Nephron progenitor cell (in vitro differentiated cells): ENCODE results near the gene TEX47.
A peak's percentile ranks its signal among the peaks of the same experiment; 100 is the strongest.

Source experiments
- DNase-seq: peaks from one replicate; pipeline ENCODE4 v3.0.0; 2021
- H3K27ac Mint-ChIP-seq: 2 replicates; pipeline ENCODE4 v1.8.0; 2021; ENCODE audit warnings: mild to moderate bottlenecking, moderate library complexity, mixed read lengths
- H3K27me3 Mint-ChIP-seq: 2 replicates; pipeline ENCODE4 v1.8.0; 2021; ENCODE audit warnings: mild to moderate bottlenecking, low read depth, mixed read lengths; ENCODE audit not compliant: poor library complexity
- H3K36me3 Mint-ChIP-seq: 2 replicates; pipeline ENCODE4 v1.8.0; 2021; ENCODE audit warnings: low read depth, mixed read lengths
- H3K4me1 Mint-ChIP-seq: 2 replicates; pipeline ENCODE4 v1.8.0; 2021; ENCODE audit warnings: mixed read lengths
- H3K4me3 Mint-ChIP-seq: 2 replicates; pipeline ENCODE4 v1.8.0; 2021; ENCODE audit warnings: mild to moderate bottlenecking, moderate library complexity, mixed read lengths
- H3K9me3 Mint-ChIP-seq: 2 replicates; pipeline ENCODE4 v1.8.0; 2021; ENCODE audit warnings: mild to moderate bottlenecking, moderate library complexity, mixed read lengths
- TF ChIP-seq, protein P1 (sequence below): fragments of 200-600 bp; sonication (generic); IDR thresholded peaks from 2 replicates; pipeline ENCODE4 v1.5.0; 2021; ENCODE audit warnings: antibody characterized with exemption

TEX47 gene

DNA sequence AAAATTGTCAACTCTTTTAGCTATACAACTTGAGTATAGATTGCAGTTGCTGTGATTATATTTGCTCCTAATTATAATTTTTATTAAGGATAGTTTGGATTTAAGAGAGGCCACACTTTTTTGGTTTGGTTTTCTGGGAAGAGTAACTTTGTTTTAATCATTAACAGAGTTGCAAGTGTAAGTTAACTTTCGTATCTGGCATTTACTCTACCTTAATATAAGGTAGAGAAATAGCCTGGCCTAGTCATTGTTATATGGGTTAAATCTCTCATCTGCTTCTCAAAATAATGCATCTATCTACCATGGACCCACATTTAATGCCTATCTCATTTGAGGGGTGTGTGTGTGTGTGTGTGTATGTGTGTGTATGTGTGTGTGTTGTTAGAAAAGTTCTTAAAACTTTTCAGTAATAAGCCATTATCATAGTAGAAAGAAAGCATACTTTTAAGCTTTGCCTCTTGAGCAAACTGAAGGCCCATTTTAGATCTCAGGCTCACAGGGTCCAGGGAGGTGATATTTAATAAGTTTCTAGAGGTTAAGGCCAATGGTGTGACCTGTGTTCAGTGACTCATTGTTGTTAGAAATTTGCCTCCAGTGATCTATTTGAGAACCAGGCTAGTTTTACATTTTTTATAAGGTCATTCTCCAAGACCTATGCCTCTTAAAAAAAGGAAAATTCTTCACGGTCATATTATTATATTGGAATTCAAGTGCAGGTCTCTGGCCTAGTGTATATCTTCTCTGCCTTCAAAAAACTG is 10.9 kb upstream of the TEX47 start:
- H3K27me3 Mint-ChIP-seq: no peaks in the 10 kb centered on the region
- H3K36me3 Mint-ChIP-seq: no peaks in the 10 kb centered on the region
- TF ChIP-seq, protein P1, sequence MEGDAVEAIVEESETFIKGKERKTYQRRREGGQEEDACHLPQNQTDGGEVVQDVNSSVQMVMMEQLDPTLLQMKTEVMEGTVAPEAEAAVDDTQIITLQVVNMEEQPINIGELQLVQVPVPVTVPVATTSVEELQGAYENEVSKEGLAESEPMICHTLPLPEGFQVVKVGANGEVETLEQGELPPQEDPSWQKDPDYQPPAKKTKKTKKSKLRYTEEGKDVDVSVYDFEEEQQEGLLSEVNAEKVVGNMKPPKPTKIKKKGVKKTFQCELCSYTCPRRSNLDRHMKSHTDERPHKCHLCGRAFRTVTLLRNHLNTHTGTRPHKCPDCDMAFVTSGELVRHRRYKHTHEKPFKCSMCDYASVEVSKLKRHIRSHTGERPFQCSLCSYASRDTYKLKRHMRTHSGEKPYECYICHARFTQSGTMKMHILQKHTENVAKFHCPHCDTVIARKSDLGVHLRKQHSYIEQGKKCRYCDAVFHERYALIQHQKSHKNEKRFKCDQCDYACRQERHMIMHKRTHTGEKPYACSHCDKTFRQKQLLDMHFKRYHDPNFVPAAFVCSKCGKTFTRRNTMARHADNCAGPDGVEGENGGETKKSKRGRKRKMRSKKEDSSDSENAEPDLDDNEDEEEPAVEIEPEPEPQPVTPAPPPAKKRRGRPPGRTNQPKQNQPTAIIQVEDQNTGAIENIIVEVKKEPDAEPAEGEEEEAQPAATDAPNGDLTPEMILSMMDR: no peak
- no peak overlapping the region for H3K27ac Mint-ChIP-seq
- no peak for DNase-seq
- H3K9me3 Mint-ChIP-seq: no peaks in the 10 kb centered on the region
- H3K4me1 Mint-ChIP-seq: no peaks in the 10 kb centered on the region
- no peak overlapping the region for H3K4me3 Mint-ChIP-seq

DNA sequence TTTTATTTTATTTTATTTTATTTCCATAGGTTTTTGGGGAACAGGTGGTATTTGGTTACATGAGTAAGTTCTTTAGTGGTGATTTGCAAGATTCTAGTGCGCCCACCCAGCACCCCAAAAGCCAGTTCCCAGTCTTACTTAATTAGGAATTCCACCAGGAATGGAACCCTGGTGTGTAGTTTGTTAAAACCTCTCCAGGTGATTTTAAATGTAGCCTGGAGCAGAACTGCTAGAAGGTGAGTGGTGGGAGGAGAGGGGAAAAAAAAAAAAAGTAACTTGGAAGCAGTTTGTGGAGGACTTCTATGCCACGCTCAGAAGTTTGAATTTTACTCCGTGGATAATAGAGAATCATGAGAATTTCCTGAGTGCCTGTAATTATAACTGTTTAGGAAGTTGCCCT is 5.5 kb upstream of the TEX47 start:
- H3K27ac Mint-ChIP-seq: no peak overlapping the region
- H3K9me3 Mint-ChIP-seq: no peaks in the 10 kb centered on the region
- TF ChIP-seq, protein P1: no peak

DNA sequence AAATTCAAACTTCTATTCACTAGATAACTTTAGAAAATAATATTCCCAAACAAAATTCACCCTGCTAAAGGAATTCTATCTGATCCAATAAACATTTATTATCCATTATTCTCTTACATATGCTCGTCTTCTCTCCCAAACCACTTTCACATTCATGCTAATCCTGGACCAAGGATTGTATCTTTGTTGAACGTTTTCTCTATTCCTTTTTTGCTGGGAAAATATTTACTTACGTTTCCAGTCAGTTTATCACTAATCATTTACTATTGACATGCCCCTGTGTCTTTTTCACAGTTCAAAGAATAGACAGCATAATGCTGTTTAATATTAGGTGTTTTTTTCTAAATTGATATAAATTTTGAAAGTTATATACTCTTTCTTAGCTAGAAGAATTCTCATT is 3.2 kb downstream of the TEX47 start:
- Mint-ChIP-seq H3K27me3 (no peaks in the 10 kb centered on the region), H3K4me1 (no peaks in the 10 kb centered on the region), H3K4me3 (no peak overlapping the region), H3K36me3 (no peaks in the 10 kb centered on the region), H3K9me3 (no peaks in the 10 kb centered on the region), H3K27ac (no peak overlapping the region)
- TF ChIP-seq, protein P1: no peak
- no peak for DNase-seq

More for the DNA sequence above, 5.5 kb upstream of the TEX47 start:
- DNase-seq: no peak
- no peaks in the 10 kb centered on the region for H3K4me1 Mint-ChIP-seq
- no peaks in the 10 kb centered on the region for H3K36me3 Mint-ChIP-seq
- H3K4me3 Mint-ChIP-seq: no peak overlapping the region
- no peaks in the 10 kb centered on the region for H3K27me3 Mint-ChIP-seq

DNA sequence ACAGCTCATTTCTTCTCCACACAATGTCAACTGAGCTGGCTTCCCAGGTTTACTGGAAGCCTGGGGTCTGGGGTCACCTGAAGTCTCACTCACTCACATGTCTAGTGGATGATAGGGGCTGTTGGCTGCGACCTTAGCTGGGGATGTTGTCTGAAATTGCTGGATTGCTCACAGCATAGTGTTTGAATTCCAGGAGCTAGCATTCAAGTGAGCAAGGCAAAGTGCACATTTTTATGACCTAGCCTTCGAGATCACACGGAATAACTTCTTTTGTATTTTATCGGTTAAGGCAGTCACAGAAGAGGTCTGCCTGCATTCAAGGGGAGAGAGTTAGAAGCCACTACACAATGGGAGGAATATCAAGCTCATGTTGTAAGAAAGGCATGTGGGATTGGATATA is 3.6 kb downstream of the TEX47 start:
- H3K27me3 Mint-ChIP-seq: no peaks in the 10 kb centered on the region
- H3K27ac Mint-ChIP-seq: no peak overlapping the region
- H3K4me1 Mint-ChIP-seq: no peaks in the 10 kb centered on the region
- DNase-seq: no peak
- H3K9me3 Mint-ChIP-seq: no peaks in the 10 kb centered on the region
- no peaks in the 10 kb centered on the region for H3K36me3 Mint-ChIP-seq
- no peak overlapping the region for H3K4me3 Mint-ChIP-seq
- TF ChIP-seq, protein P1: no peak

DNA sequence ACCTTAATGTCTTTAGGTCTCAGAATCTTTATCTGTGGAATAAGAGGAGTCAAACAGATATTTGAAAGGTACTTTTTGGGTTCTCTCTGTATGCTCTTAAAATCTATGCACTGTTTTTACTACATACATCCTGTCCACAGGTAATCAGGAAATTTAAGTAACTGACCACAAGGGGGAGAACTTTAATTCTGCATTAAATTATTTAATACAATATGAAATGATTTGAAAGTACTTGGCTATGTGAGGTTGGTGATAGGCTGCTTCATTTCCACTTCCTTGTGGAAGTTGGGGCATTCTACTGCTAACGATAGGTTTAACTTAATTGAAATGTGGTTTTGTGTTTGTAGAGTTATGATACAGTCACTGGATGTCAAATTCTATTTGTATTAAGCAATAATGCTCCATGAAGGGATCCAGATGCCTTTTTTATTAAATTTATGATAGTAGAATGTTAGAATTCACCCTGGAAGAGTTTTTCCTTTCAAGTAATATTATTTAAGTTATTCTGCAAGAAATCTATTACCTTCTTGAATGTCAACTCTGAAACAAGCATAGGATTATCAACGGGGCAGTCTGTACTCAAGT is 6.0 kb downstream of the TEX47 start:
- TF ChIP-seq, protein P1: peak; percentile 52
- H3K36me3 Mint-ChIP-seq: no peaks in the 10 kb centered on the region
- H3K27ac Mint-ChIP-seq: no peak overlapping the region
- no peaks in the 10 kb centered on the region for H3K27me3 Mint-ChIP-seq
- no peaks in the 10 kb centered on the region for H3K4me1 Mint-ChIP-seq
- DNase-seq: no peak
- no peak overlapping the region for H3K4me3 Mint-ChIP-seq
- H3K9me3 Mint-ChIP-seq: no peaks in the 10 kb centered on the region

DNA sequence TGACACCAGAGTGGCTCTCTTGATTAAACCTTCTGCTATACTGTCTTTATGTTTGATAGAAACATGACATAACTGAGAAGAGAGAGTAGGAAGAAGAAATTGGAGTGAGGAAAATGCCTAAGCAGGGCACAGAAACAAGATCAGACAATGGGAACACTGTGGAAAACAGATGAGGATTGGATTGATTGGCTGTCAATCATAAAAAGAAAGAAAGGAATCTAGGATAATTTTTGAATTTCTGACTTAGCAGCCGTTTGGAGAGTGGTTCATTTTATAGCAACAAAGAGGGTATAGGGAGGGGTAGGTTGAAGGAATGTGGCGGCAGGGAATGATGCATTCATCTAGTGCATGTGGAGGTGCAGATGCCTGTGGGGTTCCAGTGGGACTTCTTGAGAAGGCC is 7.8 kb downstream of the TEX47 start:
- no peak for DNase-seq
- Mint-ChIP-seq H3K27me3 (no peaks in the 10 kb centered on the region), H3K9me3 (no peaks in the 10 kb centered on the region), H3K36me3 (no peaks in the 10 kb centered on the region), H3K27ac (no peak overlapping the region), H3K4me3 (no peak overlapping the region), H3K4me1 (no peaks in the 10 kb centered on the region)
- TF ChIP-seq, protein P1: no peak
